ENCODE results near the gene UACA. TPM values are rescaled to one million over a fixed set of nuclear protein-coding genes. Genes with fewer than 3 reads are reported as not detected.

The UACA gene
- total and polyA plus RNA-seq, 2 of the 8 experiments (the other 6 are each of a cell fraction or from before 2014, with no cell fraction given) = 28.6 to 38.9 TPM

GRCh38 chr15:70763950-70764730 is 782 bp upstream of the UACA start (continued):
- no peak for TF ChIP-seq CHD7 (IDR thresholded peaks at IDR 0.05; ENCODE audit: insufficient replicate concordance, low read length)
- TF ChIP-seq SP2 (IDR thresholded peaks at IDR 0.05; ENCODE audit: low read length) = no peak
- TF ChIP-seq SIN3A (conservative IDR thresholded peaks at IDR 0.05 in 1 of 2, IDR thresholded peaks at IDR 0.05 in 1 of 2; ENCODE audit: low read depth in 1 of 2, low read length in 2 of 2) = no peak
- TF ChIP-seq SP1 (IDR thresholded peaks at IDR 0.05; ENCODE audit: low read depth, low read length) = no peak
